GOT3 (cell line): Measurements from ENCODE around the gene FSTL4.

Experiments
- DNase-seq: peaks from one replicate; lab custom pipeline; 2025; ENCODE audit warnings: mixed read lengths; lab: John Stamatoyannopoulos, UW

Gene FSTL4

DNA sequence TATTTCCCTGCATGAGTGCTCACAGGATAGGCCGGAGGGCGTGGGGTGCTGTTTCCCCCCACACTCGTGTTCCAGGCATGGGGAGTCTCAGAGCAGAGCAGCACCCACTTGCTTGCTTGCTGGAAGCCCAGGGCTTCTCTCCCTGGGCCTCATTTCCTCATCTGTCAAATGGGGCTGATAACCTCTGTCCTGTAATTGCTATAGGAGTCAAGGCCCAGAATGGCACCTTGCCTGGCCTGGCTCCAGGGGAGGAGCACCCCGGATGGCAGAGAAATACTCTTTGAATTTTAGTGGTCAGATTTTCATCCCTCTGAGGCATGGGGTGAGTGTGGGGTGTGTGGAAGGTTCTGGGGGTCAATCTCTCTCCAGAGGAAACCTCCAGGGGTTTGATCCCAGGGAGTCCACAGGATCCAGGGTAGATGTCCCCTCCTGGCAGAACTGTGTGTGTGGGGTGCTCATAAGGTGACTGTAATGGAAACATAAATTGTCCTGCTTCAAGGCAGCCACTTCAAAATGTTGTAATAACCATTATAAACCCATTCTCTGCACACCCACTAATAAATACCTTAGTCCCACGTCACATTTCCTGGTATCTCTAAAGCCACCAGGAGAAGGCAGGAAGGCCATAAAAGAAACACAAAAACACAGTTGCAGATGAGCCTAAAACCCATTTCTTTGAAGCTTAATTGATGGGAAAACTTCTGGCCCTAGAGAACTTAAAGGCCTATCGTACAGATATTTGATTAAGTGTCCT lies 272.2 kb downstream of the FSTL4 start:
- DNase-seq, result no peak

DNA sequence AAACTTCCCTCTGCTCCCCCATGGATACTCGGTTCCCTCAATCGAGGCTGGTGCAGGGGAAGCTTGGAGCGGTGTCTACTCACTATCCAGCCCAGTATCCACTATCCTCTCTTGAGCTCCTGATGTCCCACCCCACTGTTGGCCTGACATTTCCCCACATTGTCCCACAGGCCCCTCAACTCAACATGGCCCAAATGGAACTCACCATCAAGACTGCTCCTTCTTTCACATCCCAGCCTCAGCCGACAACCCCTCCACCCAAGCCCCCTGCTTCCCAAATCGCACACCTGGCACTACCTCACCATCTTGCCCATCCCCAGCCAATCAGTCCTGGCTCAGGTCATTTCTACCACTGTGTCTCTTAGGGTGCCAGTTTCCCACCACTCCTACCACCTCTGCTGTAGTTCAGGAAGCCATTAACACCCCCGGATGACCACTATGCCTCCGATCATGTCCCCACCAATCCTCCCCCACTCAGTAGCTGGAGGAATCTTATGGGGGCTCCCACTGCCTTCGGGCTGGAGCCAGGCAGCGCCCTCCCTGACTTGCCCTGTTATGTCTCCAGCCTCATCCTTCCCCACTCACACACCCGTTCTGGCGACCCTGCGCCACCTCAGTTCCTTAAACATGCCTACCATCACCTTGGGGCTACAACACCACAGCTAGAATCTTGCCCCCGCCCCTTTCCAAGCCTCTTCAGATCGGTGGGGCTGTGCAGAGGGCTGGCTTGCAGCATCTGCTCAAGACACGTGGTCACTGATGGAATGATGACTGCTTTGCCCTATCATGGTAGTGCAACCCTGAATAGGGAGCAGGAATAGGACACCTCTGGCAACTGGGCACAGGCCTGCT lies 273.6 kb downstream of the FSTL4 start:
- DNase-seq, result no peak

DNA sequence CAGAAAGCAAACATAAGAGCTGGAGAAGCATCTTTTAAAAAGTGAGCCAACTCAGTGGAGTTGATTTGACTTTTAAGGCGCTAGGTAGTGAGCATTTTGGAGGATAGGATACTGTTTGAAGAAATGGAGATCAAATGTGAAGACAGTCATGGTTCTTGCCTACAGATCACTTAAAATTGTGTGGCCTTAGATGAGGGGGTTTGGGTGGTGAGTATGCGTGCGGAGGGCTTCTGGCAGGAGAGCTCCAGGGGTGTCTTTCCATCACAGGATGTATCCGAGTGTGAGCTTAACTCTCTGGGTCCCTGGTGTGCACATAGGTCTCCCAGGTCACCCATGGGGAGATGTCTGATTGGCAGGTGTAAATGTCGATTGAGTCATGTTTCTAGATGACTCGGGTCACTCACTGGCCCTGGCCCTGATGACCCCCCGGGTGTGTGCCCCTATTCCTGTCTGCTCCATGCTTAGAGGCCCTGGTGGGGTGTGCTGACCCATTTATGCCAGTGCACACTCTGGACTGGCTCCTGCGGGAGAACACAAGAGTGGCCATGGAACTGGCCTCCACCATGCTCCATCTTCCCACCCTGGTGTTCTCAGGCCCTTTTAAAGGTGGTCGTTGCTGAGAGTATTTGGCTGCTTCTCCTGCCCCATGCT lies 274.4 kb downstream of the FSTL4 start:
- DNase-seq, result no peak

DNA sequence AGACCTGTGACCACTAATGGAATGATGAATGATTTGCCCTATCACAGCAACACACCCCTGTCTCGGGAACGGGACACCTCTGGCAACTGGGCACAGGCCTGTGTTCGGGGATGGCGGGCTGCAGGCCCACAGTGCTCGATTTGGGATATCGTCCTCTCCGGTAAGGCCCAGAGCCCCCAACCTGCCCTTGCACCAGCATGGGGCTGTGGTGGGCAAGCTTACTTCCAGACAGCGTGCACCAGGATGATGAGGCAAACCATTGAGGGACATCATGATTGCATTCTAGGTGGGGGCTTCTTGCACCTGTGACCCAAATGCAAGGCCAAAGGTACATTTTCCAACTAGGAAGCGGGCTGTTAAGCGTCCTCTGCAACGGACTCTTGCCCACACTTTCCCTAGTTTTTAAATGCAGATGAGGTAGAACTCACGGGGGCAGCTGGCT lies 275.4 kb downstream of the FSTL4 start:
- no peak for DNase-seq

DNA sequence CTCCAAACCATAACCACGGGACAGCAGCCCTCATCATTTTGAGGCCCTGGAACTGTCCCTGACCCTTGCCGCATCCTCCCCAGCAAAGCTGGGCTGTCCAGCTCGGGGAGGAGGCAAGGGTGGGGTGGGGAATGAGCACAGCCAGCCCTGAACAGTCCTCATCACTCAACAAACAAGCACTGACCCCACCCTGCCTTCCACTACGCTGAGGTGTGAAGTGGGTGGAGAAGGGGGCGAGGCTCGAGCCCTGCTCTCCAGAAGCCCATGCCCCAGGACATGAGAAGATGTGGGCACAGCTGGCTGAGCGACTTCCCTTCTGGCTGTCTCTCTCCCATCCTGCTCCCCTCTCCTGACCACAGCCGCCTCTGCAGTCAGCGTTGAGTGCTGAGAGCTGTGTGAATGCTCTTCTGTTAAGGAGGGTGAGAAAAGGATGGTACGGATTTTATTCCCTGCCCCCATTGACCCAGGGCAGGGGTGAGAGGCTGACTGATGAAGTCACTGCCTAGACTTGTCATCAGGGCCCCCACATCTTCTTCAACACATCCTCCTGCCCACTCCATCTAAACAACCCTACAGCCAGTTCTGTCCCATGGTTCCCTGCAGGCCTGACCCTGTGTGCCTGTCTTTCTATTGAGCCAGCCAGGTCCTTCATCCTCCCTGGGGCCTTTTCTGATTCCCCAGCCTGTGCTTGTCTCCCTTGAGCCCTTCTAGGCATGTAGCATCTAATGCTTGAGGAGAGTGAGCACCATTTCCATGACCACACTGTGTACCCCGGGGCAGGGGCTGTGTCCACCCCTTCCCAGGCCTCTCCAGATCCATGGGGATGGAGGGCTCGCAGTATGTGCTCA lies 276.0 kb downstream of the FSTL4 start:
- no peak for DNase-seq

GRCh38 chr5:133334796-133335639 lies 277.3 kb downstream of the FSTL4 start:
- DNase-seq, result no peak

DNA sequence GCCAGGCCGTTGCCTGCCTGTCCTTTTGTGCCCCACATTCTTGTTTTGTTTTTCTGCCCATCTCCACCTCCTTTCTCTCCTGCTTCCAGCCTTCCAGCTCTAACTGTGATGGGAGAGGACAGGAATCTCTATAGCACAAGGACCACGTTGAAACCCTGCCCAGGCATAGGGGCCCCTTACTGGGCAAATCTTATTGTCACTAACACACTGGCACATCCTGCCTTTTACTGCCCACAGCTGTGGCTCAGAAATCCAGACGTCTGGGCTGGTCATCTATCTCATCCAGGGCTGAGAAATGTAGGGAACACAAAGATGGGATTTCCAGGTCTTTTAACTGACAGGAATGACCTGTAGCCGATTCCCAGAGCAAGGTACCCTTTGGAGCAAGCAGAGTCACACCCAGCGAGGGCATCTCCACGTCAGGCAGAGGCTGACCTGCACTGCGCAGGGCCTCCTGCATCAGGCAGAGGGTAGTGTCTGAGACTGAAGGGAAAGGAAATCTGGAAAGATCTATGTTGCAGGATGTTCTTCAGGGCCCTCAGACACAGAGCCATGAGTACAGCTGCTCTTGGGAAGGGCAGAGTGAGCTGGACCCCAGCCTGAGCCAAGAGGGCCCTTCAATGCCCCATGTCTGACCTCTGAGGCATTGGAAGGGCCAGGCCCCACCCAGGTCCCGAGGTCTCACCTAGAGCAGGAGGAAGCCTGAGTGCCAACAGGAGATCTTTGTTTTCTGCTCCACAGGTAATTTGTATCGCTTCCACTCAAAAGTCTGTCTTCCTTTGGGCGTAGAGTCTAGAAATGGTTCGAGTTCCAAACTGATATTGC lies 278.8 kb downstream of the FSTL4 start:
- DNase-seq, result no peak

DNA sequence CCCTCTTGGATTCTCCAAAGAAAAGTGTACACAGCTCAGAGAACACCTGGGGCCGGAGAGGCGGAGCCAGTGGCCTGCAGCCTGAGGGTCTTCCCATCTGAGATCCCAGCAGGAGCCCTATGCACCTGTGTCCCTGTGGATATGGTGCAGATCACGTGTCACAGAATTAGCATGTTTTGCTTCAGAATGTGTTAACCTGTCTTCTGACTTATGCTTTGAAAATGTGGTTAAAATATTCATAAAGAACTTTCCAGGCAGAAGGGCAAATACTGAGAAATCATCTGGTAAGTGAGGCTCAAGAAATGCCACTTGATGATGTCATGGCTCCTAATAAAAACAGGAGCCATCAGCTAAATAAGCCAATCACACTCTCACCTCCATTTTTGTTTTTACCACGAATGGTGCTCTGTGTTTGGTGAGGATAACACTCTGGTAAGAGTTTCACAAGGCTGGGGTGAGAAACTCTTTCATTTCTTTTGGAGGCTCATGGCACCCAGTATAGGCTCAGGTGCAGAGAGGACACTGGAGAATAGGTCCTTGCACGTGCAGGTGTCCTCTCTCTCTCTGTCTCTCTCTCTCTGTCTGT lies 279.8 kb downstream of the FSTL4 start:
- DNase-seq, result no peak

DNA sequence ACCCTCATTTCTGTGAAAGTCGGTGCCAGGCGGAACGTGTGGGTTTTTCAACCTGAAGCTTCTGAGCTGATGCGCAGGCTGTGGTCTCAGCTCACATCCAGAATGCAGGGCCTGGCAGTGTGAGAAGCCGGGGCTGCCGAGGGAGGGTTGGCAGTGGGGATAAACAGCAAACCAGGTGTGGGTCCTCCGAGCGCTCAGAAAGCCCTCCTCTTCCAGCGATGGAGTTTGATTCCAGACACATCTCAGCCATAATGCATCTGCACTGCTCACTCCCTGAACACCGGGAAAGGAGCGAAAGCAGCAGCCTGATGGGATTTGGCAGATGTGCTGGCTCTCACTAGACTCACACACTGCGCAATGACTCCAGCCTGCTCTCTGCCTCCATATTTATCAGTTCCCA lies 280.4 kb downstream of the FSTL4 start:
- DNase-seq, result no peak

- no peak for DNase-seq
Measured at GRCh38 chr5:133330956-133331355, 281.4 kb downstream of the FSTL4 start.

DNA sequence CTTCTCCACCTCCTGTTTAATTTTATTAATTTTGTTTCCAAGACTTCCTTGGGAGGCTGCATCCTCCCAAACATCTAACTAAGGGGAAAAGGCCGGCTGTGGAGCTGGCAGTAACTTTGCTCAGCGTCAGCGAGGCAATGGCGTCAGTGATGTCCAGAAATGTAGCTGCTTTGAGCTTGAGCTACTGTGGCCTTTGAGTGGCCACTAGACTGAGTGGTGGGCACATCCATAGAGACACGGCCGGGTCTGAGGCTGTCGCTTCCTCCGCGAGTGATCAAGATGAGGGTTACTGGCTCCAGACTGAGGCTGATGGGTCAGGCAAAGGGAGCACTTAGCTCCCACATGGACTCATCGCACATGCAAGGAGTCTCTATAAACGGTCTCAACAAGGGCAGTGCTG lies 283.5 kb downstream of the FSTL4 start:
- DNase-seq, result no peak

- no peak for DNase-seq
Measured at GRCh38 chr5:133327946-133328401, 284.4 kb downstream of the FSTL4 start.

DNA sequence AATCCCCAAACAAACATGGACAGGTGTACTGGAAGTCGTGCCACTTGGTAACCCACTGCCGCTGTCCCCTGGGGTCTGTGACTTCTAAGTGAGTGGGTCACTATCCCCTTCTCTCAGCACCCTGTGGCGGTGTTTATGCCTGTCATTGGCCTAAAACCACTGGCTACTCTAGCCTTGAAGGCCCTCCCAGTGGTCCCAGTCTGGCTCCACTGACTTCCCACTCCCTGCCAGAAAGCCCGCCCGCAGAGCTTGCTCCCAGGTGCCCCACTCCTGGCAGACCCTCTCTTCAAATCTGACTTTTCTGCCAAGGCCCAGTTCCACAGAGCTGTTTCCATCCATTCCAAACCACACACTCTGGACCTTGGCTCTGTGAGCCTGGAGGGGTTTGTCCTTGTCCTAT lies 286.0 kb downstream of the FSTL4 start:
- no peak for DNase-seq

DNA sequence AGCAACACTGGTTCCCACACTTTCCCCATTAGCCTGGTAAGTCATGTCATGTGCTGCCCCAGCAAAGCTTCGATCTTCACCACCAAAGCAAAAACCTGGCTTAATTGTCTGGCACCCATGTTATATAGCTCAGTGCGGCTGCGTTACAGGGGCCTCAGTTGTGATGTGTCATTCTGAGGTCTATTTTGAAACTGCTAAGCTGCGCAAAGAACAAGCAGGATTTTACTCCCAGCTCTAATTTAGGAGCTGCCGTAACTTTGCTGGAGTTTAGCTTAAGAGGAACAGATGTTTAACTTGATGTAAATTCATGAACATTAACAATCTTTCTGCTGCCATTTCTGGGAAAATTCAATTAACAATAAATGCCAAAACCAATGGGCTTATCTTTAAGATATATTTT lies 286.5 kb downstream of the FSTL4 start:
- no peak for DNase-seq

- DNase-seq, result no peak
Measured at GRCh38 chr5:133324926-133325325, 287.4 kb downstream of the FSTL4 start.

DNA sequence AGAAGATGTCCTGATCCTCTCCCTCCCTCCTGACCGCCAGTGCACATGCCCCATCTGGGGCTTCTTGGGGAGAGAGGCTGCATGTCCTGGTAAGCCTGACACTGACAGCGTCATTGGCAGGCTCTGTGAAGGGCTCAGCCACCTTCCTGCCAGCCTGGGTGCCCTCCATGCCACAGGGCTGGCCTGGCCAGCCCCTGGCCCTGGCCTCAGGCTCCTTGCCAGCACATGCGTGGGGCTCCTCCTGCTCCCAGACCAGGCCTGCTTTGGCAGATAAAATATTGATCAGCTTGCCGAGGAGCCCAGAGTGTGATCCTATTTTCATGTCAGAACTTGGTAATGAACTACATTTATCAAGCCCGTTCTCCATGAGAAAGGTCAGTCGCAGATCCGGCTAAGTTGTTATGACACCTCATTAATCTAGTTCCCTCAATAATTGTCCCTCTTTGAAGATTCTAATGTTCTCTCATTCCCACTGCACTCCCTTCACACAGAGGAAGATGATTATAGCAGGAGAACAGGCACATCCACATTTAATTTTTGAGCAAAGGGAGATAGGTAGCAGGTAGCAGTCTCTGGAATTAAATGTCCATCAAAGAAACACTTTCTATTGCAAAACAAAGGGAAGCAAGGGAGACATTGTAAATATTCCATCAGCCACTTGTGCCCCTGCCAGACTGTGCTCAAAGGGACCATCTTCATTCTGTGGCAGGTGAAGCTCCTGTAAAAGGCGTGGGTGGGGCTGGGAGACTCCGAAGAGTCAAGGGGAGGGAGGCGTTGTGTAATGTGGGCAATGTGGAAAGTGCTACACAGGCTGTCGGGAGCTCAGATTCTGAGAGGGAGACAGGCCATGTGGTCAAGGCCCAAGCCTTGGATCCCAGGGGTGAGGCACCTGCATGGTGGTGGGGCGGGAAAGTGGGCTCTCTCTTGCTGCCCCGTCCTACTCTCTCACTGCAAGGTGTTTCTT lies 288.6 kb downstream of the FSTL4 start:
- no peak for DNase-seq

DNA sequence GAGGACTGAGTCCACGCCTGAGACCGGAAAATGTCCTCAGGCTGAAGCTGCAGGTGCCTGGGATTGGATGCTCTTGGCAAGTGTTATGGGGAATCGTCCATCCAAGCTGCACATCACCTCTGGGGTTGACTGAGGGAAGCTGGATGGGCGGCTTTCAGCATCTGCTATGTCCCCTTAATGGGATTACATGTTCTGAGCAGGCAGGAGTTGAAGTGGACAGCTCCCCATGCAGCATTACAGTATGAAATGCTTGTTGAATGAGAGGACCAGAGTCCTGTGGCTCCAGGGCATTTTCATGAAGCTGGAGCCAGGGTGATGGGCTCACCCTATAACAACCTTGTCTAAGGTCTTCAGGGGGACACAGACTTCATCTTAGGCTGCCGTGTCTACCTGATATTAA lies 289.6 kb downstream of the FSTL4 start:
- no peak for DNase-seq

DNA sequence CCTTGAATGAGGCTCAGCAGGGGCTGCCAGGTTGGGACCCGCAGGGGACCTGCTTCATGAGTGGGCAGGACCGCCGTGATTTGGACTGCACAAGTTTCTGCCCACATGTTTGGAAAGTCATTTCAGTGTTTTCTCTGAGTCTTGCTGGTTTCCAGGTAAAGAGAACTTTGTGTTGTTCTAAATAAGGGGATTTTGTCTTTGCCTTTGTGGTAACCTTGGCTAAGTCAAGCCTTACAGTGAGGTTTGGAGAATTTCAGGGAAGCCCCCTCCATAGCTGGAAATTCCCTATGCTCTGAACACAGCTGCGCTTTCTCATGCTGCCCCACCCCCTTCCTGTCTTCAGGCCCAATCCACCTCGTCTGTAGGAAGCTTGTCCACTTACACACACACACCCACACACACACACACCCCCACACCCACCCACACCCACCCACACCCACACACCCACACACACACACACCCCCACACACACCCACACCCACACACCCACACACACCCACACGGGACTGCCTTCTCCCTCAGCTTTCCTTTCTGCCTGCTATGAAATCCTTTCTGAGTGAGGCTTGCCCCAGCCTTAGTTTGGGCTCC lies 290.4 kb downstream of the FSTL4 start:
- no peak for DNase-seq
